ENCODE data around the gene ZBTB47. TPM values are rescaled to one million over a fixed set of nuclear protein-coding genes. Genes with fewer than 3 reads are reported as not detected.

Gene ZBTB47
- polyA plus RNA-seq, 3 donors from 2014 or later: 0.16 to 0.24 TPM; not detected in 1

DNA sequence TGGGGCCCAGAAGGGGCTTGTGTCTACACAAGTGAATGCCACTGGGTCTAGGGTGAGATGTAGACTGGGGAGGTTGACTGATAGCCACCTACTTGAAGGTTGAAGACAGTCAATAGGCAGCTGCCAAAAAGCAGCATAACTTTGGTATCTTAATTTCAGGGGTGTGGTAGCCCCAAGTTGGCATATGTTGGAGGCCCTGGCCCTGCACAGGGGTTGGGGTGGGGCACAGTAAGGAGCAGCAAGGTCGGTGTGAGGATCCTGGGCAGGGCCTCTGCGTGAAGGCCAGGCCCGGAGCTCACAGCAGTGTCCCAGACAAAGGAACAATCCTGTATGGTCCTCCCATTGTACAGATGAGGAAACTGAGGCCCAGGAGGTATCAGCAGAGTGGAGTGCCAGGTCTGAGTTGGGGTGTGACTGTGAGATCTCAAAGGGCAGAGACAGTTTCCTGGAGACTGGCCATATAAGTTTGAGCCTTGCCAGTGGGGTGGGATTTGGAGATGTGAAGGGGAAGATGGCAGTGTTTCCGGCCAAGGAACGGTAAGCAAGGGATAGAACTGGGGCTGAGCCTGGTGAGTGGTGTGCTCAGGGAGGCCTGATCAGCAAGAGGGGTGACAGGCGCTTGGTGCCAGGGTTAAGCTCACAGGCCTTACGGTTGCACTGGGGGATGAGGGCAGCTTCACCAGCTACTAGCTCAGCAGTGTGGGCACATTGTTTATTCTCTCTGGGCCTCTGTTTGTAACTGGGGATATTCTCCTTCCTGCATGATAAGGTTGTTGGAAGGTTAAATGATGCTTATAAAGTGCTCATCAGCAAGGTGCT is 33.5 kb downstream of the ZBTB47 start:
- no peaks in the 10 kb centered on the region for H3K4me1 Mint-ChIP-seq
- no peak overlapping the region for H3K4me3 Mint-ChIP-seq
- no peak for DNase-seq
- H3K36me3 Mint-ChIP-seq: no peaks in the 10 kb centered on the region
- peaks cover 6 to 10% (median 9%) of the 10 kb centered on the region in 3 donors for H3K27me3 Mint-ChIP-seq (ENCODE audit: low read depth in 3 of 3)
- H3K27ac Mint-ChIP-seq: no peak overlapping the region
- H3K9me3 Mint-ChIP-seq: no peaks in the 10 kb centered on the region

DNA sequence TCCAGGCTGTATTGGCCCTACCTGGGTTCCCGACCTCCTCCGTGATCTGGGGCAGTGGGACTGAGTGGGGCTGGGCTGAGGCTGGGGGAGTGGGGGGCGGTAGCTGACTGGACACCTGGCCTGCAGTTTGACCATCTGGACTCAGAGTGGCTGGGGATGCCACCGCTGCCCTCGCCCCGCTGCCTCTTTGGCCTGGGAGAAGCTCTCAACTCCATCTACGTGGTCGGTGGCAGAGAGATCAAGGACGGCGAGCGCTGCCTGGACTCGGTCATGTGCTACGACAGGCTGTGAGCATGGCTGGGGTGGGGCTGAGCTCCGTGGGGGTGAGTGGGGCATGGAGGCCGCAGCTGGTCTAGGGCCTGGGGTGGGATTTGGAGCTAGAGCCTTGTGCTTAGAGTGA is 34.5 kb downstream of the ZBTB47 start:
- no peak overlapping the region for H3K4me3 Mint-ChIP-seq
- no peaks in the 10 kb centered on the region for H3K36me3 Mint-ChIP-seq
- no peaks in the 10 kb centered on the region for H3K4me1 Mint-ChIP-seq
- H3K27me3 Mint-ChIP-seq (ENCODE audit: low read depth in 3 of 3): peaks cover 6 to 8% (median 7%) of the 10 kb centered on the region in 3 donors
- no peak overlapping the region for H3K27ac Mint-ChIP-seq
- H3K9me3 Mint-ChIP-seq: no peaks in the 10 kb centered on the region
- no peak for DNase-seq

DNA sequence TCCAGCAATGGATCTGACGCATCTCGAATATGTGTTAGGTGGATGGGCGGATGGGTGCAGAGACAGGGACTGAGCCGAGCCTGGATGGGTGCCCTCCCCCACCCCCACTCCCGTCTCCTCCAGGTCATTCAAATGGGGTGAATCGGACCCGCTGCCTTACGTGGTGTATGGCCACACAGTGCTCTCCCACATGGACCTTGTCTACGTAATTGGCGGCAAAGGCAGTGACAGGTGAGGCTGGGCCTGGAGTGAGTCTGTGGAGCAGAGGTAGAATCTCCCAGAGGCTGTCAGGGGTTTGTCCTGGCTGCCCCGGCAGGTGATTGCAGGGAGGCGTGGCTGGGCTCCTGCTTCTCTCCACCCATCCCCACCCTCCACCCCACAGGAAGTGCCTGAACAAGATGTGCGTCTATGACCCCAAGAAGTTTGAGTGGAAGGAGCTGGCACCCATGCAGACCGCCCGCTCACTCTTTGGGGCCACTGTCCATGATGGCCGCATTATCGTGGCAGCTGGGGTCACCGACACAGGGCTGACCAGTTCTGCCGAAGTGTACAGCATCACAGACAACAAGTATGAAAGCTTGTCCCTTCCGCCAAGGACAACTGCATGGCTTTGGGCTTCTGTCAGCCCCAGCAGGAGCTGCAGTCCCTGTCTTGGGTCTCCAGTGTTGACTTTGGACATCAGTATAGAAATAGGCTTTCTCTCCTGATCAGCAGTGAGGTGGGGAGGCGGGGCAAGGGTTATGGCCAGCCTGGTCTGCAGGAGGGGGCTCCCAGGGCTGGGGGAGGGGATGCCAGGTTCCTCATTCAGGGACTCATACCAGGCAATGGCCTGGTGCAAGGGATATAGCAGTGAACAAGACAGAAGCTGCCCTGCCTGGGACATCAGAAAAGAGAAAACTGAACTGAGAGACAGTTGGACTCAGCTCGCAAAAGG is 35.3 kb downstream of the ZBTB47 start:
- H3K36me3 Mint-ChIP-seq: no peaks in the 10 kb centered on the region
- H3K9me3 Mint-ChIP-seq: no peaks in the 10 kb centered on the region
- no peak for DNase-seq
- H3K27me3 Mint-ChIP-seq (ENCODE audit: low read depth in 3 of 3): peaks cover 5 to 8% (median 5%) of the 10 kb centered on the region in 3 donors
- H3K27ac Mint-ChIP-seq: no peak overlapping the region
- no peaks in the 10 kb centered on the region for H3K4me1 Mint-ChIP-seq
- no peak overlapping the region for H3K4me3 Mint-ChIP-seq

DNA sequence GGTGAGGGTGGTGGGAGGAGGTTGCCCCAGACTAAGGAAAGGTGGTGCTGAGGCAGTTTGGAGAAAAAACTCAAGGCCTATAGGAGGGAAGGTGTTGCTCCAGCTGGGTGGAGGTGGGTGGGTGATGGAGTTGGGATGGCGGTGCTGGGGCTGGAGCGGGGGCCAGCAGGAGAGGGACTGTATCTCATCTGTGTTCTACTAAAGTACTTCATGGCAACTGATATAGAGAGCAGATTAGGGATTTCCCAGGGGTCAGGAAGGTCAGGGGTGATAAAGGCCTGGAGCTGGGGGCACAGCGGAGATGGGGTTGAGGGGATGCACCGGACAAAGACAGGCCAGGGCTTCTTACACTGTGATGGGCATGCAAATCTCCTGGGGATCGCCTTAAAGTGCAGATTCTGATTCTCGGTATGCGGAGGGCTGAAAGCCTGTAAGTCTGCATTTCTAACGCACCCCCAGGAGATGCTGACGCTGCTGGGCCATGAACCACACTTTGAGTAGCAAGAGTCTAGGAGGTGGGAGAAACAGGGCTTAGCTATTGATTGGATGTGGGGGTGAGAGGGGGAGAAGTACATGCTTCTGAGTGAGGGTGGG is 36.0 kb downstream of the ZBTB47 start:
- no peak overlapping the region for H3K27ac Mint-ChIP-seq
- H3K4me3 Mint-ChIP-seq: no peak overlapping the region
- H3K27me3 Mint-ChIP-seq (ENCODE audit: low read depth in 3 of 3): peaks cover 3 to 8% (median 4%) of the 10 kb centered on the region in 3 donors
- H3K9me3 Mint-ChIP-seq: no peaks in the 10 kb centered on the region
- no peaks in the 10 kb centered on the region for H3K4me1 Mint-ChIP-seq
- no peak for DNase-seq
- H3K36me3 Mint-ChIP-seq: no peaks in the 10 kb centered on the region

DNA sequence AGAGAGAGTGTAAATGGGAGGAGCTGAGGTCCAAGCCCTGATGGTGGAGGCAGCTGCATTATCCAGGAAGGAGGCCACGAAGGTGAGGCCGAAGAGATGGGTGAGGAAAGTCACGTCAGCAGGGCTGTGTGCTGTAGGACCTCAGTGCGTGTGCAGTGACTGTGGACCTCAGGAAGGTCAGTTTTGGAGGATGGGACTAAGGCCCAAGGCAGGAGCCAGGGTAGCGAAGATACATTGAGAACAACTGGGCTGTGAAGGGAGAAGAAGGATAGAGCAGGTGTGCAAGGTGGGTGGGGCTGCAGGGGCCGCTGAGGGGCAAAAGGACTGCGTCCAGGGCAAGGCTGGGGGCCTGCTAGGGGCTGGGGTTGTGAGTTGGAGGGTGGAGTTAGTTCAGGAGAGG is 36.7 kb downstream of the ZBTB47 start:
- no peak for DNase-seq
- Mint-ChIP-seq H3K36me3 (no peaks in the 10 kb centered on the region), H3K27me3 (ENCODE audit: low read depth in 3 of 3) (peaks cover 2 to 8% (median 3%) of the 10 kb centered on the region in 3 donors), H3K4me1 (no peaks in the 10 kb centered on the region), H3K9me3 (no peaks in the 10 kb centered on the region), H3K4me3 (no peak overlapping the region), H3K27ac (no peak overlapping the region)

DNA sequence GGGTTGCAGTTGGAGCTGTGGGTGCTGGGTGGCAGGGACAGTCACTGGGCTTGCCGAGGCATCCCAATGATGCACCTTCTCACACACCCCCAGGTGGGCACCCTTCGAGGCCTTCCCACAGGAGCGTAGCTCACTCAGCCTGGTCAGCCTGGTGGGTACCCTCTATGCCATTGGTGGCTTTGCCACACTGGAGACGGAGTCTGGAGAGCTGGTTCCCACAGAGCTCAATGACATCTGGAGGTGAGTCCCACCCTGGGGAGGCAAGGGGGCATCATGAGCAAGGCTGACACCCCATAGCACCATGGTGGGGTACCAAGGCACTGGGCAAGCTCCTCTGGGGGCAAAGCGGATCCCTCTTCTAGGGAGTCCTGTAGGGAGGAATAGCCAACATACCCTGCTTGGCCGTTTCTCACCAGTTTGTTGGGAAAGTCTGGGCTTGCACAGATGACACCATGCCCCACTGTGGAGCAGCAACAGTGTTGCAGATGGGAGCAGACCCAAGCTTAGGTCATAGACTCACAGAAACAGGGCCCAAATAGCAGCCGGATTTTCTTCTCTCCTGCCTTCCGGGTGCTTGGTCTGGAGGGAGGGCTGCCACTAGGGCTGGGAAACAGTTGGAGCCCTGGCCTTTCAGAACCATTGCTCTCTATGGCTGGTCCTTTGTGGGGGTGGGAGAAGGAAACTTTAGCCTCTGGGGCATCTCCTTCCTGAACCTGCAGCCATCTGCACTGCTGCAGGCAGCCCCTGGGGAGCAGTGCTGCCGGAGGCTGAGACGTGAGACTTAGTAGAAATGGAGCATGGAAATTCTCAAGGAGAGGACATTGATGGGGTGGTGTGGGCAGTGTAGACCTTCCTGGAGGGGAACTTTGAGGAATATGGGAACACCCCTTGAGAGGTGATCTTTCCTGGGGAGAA is 37.5 kb downstream of the ZBTB47 start:
- Mint-ChIP-seq H3K4me3 (no peak overlapping the region), H3K36me3 (no peaks in the 10 kb centered on the region), H3K4me1 (no peaks in the 10 kb centered on the region), H3K27me3 (ENCODE audit: low read depth in 3 of 3) (peaks cover 2 to 6% (median 3%) of the 10 kb centered on the region in 3 donors), H3K27ac (no peak overlapping the region), H3K9me3 (no peaks in the 10 kb centered on the region)
- DNase-seq: no peak

DNA sequence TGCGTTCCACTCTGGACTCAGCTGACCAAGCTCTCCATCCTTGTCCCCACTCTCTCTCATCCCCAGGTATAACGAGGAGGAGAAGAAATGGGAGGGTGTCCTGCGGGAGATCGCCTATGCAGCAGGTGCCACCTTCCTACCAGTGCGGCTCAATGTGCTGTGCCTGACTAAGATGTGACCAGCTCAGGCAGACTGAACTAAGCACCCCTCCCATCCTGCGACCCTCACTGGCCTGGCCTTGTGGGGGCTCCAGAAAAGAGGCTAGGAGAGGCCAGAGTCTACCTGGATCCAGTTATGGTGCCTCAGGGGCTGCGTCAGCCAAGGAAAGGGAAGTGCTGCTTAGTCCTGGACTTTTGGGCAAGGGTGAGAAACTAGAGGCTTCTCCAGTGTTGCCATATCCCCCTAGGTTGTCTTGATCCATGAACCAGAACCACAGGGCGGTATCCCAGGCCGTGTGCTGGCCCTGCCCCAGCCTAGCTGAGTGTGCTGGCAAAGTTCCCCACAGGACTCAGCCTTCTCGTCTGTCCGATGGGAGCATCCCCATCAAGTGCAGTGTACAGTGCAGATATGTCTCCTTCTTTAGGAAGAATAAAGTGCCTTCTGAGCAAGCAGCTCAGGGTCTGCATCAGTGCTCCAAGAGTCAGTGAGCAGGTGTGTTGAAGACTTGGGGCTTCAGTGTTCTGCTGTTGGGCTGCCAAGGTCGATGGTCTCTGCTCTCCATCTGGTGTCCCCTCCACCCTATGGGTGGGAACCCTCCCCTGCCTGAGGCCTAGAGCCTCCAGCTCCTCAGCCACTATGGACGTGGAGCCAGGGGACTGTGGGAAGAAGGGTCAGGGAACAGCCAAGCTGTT is 38.5 kb downstream of the ZBTB47 start:
- Mint-ChIP-seq H3K4me3 (no peak overlapping the region), H3K9me3 (no peaks in the 10 kb centered on the region), H3K27me3 (ENCODE audit: low read depth in 3 of 3) (peaks cover 2 to 6% (median 3%) of the 10 kb centered on the region in 3 donors), H3K27ac (no peak overlapping the region), H3K4me1 (no peaks in the 10 kb centered on the region), H3K36me3 (no peaks in the 10 kb centered on the region)
- no peak for DNase-seq

DNA sequence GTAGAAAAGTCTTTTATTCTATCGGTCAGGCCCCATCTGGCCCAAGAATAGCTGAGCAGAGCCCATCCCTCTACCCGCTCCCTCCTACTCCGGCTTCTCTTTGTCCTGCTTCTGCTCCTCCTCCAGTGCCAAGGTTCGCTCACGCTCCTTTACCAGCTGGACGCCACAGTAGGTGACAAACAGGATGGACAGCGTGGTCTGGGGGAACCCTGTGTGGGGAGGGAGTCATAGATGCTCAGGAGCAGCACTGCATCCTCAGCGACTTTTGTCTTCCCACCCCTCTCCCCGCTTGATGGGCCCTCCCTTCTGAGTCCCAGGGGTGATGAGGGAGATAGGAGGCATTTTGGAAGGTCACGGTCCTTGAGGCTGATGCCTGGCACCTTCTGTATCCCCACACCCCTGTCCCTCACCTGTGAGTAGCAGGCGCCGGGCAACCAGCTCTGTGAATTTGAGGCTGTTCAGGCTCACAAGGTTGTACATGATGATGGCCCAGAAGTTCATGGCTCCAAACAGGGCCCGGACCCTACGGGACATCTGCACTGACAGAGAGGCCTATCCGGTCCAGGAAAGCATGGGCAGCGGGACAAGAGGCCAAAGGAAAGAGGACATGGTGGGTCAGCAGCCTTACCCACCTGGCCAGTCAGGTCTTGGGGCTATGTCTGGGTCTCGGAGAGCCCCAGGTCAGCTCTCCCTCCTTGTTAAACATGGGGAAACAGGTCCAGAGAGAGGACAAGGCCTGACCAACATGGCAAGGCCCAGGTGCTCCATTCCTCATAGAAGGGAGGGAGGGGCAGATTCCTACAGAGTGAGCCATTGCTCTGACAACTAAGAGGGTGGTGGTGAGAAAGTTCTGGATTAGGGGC is 39.4 kb downstream of the ZBTB47 start:
- Mint-ChIP-seq H3K4me3 (no peak overlapping the region), H3K9me3 (no peaks in the 10 kb centered on the region), H3K4me1 (no peaks in the 10 kb centered on the region), H3K27ac (no peak overlapping the region), H3K27me3 (ENCODE audit: low read depth in 3 of 3) (peaks cover 2 to 4% (median 3%) of the 10 kb centered on the region in 3 donors), H3K36me3 (no peaks in the 10 kb centered on the region)
- no peak for DNase-seq

DNA sequence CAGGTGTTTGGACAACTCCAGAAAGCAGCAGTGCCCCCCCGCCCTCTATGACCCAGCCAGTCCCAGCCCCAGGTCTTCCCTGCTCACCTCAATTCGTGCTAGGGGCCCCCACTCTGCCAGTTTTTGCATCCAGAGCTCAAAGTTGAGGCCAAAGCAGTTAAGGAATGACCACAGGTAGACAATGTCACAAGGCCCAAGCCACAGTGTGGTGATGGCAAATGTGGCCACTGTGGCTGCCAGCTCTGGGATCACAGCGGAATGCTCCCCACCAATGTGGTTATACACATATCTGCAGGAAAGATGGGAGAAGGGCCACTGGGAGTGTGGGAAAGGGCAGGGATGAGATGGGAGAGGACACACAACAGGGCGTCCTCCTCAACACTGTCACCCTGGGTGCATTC is 40.0 kb downstream of the ZBTB47 start:
- peaks cover 1% of the 10 kb centered on the region in 2 donors for H3K4me1 Mint-ChIP-seq
- DNase-seq: no peak
- H3K27me3 Mint-ChIP-seq (ENCODE audit: low read depth in 3 of 3): peaks cover 2 to 6% (median 4%) of the 10 kb centered on the region in 3 donors
- H3K36me3 Mint-ChIP-seq: no peaks in the 10 kb centered on the region
- H3K4me3 Mint-ChIP-seq: no peak overlapping the region
- no peak overlapping the region for H3K27ac Mint-ChIP-seq
- no peaks in the 10 kb centered on the region for H3K9me3 Mint-ChIP-seq

DNA sequence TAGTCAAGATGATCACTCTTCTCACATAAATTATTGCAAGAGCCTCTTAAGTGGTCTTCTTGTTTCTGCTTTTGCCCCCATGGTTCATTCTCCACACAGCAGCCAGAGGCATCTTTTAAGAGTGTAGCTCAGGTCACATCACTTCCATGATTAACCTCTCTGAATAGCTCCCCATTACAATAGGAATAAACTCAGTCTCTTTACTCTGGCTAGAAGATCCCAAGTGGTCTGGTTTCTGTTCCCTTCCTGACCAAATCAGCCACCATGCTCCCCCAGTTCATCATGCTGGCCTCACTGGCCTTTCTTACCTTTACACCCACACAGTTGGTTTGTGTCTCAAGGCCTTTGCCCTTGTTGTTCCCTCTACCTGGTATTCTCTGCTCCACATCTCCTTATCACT is 40.9 kb downstream of the ZBTB47 start:
- no peak for DNase-seq
- Mint-ChIP-seq H3K9me3 (no peaks in the 10 kb centered on the region), H3K36me3 (no peaks in the 10 kb centered on the region), H3K4me3 (no peak overlapping the region), H3K27me3 (ENCODE audit: low read depth in 3 of 3) (peaks cover 2 to 6% (median 4%) of the 10 kb centered on the region in 3 donors), H3K27ac (no peak overlapping the region), H3K4me1 (peaks cover 5 to 6% of the 10 kb centered on the region in 2 donors)

DNA sequence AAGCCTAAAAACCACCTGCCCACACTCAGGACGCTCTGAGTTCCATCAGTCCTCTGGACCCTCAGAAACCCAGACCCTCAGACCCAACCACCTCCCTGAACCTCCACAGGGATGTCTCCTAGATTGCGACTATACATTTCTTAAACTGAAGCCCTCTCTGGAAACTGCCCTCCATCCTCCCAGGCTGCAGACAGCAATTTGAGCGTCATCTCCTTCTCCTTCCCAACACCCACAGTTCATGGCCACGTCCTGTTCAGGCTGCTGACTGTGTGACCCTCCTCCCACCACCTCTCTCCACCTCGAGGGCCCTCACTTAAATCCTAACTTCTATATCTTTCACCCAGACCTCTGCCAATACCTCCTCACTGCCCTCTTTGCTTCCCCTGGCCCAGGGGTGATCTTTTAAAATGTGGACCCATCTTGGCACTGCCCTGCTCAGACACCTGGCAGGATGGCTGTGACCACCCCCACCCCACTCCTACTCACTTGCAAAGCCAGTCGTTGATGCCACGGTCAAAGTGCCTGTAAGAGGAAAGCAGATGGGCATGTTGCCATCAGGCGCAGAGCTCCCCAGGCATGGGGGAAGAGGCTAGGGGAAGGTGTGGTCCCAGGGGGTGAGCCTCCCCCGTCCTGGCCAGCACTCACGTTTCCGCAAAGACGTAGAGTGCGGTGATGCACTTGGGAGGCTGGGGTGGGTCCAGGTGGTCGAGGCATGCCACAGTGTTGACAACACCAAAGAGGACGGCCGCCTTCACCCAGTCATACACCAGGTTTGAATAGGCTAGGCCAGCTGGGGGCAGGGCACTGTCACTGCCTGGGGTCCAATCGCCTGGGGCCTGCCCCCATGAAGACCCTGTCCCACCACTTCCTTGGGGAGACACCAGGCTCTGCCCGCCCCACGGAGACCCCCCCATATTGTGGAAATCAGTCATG is 43.1 kb downstream of the ZBTB47 start:
- no peak overlapping the region for H3K4me3 Mint-ChIP-seq
- no peaks in the 10 kb centered on the region for H3K36me3 Mint-ChIP-seq
- H3K27ac Mint-ChIP-seq: no peak overlapping the region
- no peak for DNase-seq
- H3K9me3 Mint-ChIP-seq: no peaks in the 10 kb centered on the region
- H3K4me1 Mint-ChIP-seq: peaks cover 5 to 6% of the 10 kb centered on the region in 2 donors
- peaks cover 4 to 10% (median 7%) of the 10 kb centered on the region in 3 donors for H3K27me3 Mint-ChIP-seq (ENCODE audit: low read depth in 3 of 3)
